NCI-H2171 treated with DMSO at 0.1 percent for 48 hours (cell line): ENCODE results near the gene NUDT8.
"Not testable (repeated sequence)": the region's sequence is repeated elsewhere in the genome, so short reads cannot be mapped to it uniquely, and the experiment has no call there.

Source experiments
- DNase-seq: peaks from one replicate; lab custom pipeline; 2025; lab: John Stamatoyannopoulos, UW

The NUDT8 gene

DNA sequence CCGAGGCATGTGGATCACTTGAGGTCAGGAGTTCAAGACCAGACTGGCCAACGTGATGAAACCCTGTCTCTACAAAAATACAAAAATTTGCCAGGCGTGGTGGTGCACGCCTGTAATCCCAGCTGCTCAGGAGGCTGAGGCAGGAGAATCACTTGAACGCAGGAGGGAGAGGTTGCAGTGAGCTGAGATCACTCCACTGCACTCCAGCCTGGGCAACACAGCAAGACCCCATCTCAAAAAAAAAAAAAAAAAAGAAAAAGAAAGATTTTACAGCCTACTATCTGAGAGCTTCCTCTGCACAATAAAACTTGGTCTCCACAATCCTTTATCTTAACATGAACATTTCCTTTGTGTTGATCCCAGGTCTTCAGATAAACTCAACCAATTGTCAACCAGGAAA lies 31.0 kb upstream of the NUDT8 start:
- DNase-seq: not testable (repeated sequence)

DNA sequence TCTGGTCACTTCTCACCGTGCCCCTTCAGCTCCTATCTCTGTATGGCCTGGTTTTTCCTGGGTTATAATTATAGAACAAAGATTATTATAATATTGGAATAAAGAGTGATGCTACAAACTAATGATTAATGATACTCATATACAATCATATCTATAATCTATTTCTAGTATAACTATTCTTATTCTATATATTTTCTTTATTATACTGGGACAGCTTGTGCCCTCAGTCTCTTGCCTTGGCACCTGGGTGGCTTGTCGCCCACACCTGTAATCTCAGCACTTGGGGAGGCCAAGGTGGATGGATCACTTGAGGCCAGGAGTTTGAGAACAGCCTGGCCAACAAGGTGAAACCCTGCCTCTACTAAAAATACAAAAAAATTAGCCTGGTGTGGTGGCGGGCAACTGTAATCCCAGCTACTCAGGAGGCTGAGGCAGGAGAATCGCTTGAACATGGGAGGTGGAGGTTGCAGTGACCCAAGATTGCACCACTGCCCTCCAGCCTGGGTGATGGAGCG lies 30.0 kb upstream of the NUDT8 start:
- DNase-seq: not testable (repeated sequence)

DNA sequence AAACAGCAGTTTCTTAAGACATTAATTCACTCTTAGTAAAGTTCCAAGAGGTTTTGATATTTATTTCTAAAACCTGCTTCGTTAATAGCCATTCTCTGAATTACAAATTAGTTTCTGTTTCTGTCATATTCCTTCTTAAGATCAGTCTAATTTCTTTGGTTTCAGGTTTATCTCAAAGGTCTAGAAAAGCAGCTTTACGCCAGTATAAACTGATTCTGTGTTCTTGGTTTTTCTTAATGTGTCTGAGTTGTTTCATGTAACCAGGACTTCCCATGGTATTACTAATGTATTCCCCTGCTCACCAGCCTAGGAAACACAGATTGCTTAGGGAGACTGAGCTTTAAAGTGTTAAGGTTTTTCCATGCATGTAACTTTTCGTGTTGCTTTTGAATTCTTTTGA lies 27.6 kb upstream of the NUDT8 start:
- no peak for DNase-seq

DNA sequence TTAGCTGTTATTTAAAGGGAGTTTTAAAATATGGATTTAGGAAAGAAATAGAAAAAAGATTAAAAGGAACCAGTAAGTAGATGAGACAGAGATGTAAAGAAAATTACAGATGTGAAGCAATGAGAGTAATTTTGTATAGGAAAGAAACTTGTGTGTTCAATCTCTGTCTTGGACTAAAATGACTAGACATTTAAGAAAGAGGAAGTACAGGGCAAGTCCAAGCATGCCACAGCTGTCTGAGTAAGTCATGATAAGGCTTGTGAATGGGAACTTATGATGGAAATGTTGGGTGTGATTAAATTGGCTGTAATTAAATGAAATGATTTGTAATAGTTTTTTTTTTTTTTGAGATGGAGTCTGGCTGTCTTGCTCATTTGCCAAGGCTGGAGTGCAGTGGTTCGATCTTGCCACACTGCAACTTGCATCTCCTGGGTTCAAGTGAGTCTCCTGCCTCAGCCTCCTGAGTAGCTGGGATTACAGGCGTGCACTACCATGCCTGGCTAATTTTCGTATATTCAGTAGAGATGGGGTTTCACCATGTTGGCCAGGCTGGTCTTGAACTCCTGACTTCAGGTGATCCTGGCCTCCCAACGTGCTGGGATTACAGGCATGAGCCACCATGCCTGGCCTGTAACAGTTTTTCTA lies 26.7 kb upstream of the NUDT8 start:
- DNase-seq: no peak

DNA sequence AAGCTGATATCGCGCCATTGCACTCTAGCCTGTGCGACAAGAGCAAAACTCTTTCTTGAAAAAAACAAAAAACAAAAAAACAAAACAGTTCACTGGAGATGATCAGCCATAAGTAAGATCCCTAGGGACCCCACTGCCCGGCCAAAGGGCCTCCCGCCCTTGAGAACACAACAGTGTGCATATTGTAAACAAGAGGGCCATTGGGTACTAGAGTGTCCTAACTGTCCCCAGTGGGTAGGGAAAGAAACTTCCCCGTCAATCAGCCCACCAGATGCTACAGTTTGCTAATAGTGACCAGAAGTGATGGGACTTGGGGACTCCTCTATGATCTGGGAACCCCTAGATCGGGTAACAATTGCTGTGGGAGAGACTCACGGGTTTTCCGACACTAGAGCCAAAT lies 24.5 kb upstream of the NUDT8 start:
- no peak for DNase-seq

DNA sequence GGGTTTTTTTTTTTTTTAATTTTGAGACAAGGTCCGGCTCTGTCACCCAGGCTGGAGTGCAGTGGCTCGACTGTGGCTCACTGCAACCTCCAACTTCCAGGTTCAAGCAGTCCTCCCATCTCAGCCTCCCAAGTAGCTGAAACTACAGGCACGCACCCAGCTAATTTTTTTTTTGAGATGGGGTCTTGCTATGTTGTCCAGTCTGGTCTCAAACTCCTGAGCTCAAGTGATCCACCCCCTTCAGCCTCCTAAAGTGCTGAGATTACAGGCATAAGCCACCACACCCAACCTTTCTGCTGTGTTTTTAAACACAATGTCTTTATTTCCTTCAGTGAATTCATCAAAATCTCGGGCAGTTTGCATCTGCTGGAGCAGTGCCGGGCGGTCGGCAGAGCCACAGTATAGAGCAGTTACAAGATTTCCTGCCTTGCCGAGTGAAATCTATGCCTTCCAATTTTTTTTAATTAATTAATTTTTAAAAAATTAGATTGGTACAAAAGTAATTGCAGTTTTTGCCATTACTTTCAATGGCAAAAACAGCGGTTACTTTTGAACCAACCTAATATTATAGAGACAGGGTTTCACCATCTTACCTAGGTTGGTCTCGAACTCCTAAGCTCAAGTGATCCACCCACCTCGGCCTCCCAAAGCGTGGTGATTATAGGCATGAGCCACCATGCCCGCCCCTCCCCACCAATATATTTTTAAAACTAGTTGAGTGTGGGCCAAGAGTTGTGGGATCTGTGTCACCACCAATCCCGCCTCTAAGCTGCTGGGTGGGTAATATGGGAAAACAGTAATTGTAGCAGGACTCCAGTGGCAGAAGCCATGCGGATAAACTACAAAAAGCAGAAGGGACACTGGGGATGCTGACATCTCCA lies 23.5 kb upstream of the NUDT8 start:
- no peak for DNase-seq

DNA sequence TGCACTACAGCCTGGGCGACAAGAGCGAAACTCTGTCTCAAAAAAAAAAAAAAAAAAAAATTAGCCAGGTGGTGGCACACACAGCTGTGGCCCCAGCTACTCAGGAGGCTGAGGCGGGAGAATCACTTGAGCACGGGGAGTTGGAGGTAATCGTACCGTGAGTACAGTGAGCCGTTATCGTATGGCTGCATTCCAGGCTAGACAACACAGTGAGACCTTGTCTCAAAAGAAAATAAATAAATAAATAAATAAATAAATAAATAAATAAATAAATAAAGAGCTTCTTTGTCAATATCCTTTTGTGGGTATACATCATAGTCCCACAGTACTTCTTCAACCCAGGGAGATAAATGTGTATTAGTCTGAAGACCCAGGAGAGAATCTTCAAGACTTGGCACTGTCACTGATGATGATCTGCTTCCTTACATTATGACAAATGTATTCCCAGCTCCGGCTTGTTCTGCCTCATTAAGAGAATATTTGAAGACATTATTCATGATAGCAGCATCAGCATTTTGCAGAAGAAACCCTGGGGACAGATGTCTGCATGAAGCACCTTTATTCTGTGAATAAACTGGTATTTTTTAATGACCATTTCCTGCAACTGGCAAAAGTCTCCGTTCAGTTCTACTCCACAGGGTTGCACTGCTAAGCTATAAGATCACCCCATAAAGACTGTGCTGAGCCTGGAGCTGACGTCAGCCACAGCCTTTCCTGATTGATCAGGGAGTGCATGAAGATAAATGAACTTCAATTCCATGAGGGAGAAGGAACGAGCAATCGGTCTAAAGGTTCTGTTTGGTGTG lies 22.4 kb upstream of the NUDT8 start:
- peak; percentile 35 for DNase-seq

DNA sequence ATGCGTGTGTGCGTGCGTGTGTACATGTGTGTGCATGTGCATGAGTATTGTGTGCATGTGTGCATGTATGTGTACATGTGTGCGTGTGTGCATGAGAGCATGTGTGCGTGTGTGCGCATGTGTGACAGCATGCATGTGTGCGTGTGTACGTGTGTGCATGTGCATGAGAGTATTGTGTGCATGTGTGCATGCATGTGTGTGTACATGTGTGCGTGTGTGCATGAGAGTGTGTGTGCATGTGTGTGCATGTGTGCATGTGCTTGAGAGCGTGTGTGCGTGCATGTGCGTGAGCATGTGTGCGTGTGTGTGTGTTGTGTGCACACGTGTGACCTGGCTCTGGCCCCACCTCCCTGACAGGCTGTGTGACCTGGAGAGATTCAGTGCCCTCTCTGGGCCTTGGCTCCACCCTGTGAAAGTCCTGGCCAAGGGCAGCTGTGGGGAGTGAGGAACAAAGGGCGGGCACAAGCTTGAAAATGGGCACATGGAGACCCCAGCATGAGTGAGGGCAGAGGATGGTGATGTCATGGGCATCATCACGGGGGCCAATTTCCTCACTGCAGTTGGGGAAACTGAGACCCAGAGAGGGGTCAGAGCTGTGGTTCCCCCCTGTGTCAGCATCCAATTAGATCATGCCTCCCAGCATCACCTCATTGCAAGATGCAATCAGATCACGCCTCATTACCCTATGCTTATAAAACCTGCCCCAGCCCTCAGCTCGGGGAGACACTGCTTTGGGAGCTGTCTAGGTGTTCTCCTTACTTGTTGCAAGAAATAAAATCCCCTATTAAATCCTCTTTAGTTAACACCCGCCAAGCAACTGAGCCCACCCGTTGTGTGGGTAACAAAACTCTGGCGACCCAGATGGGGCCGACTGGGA lies 20.1 kb upstream of the NUDT8 start:
- DNase-seq: peak; percentile 8

DNA sequence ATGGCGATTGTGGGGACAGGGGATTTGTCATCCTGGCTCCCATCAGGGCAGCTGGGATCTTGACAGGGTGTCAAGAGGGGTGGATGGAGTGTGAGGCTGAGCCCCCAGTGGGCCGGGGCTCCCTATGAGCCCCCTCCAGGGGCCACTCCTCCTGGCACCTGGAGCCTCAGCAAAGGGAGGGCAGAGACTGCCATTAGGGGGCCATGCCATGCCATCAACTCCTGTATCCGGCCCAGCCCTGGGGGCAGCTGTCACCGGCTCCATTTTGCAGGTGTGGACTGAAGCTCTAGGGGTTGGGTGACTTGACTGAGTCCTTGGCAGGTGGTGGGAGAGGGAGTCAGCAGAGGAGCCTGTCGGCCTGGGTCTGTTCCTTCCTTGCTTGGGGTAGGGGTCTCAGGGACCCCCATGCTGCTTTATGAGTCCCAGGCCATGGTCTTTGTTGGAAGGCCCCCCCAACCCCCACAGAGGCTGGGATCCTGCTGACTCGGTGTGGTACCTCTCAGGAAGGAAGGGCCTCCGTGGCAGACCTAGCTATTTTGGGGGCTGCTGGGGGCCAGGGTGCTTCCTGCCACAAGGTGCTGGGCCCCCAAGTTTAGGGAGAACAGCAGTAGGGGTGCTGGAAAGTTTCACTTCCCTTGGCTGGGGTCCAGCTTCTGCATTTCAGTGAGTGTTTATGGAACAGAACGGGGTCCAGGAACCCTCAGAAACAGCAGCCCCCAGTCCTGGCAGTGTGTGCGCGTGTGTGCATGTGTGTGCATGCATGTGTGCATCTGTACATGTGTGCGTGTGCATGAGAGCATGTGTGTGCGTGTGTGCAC lies 19.3 kb upstream of the NUDT8 start:
- no peak for DNase-seq

DNA sequence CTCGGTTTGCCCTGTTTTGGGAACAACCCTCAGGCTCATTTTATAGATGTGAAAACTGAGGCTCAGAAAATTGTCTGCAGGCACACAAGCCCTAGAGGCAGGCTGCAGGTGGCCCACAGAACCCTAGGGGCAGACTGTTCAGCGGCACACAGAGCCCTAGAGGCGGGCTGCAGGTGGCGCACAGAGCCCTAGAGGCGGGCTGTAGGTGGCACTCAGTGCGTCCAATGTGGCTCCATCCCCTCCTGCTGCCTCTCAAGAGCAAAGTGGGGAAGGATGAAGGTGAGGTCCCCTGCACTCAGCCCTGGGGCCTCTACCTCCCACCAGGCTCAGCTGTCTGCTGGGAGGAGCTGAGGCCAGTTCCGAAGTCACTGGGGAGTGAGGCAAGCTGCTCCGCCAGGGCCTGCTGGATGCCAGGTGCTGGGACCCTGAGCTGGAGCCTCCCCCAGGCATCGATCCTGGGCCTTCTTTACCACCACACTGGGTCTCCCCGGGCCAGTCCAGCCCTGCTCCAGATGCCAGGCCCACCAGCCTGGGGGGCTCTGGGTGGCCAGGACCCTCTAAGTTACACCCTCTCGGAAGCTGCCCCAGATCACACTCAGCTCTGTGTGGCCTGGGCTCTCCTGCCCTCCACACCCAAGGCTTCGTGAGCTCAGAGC lies 18.5 kb upstream of the NUDT8 start:
- DNase-seq: peak; percentile 31

DNA sequence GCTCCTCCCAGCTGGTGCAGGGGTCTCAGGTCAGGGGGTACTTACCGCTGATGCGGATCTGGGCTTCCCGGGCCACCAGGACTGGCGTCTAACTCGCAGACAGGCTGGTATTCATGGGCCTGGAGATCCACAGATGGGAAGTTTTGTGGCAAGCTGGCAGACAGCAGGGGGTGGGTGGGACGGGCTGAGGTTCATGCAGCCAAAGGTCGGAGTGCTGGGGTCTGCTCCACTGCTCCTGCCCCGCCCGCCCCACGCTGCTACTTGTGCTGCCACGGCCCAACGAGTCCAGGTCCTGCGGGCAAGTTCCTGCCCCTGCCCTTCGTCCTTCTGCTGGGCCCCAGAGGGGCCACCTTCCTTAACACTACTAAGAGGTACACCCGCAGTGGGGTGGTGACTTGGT lies 17.7 kb upstream of the NUDT8 start:
- no peak for DNase-seq

DNA sequence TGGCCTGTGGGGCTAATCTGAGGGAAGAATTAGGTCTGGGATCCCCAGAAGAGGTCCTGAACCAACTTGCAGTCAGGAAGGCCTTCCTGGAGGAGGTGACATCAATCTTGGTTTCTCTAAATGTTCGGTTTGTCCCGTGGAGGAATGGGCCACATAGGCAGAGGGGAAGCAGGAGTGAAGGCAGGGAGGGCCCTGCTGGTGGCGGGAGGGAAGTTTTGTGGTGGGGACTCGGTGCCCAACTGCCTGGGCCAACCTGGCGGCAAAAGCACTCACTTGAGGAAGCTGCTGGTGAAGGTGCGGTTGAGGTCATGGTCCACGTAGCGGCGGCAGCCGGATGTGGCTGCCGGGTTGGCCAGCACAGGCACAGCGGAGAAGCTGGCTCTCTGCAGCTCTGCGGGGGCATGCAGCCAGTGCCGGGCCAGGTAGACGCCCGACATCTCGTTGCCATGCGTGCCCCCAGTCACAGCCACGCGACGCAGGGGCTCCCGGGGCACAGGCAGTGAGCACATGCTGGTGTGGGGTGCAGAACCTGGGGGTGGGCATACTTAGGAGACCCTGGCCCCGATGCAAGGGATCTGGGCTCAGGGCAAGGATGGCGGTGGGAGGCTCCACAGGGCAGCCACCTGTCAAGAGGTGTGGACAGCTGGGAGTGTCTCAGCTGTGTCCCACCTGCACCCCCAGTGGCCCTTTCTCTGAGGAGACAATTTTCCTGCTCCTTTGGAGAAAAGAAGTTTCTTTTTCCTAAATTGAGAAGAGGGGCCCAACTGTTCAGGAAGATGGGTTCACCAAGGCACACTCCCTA lies 17.0 kb upstream of the NUDT8 start:
- DNase-seq: no peak

DNA sequence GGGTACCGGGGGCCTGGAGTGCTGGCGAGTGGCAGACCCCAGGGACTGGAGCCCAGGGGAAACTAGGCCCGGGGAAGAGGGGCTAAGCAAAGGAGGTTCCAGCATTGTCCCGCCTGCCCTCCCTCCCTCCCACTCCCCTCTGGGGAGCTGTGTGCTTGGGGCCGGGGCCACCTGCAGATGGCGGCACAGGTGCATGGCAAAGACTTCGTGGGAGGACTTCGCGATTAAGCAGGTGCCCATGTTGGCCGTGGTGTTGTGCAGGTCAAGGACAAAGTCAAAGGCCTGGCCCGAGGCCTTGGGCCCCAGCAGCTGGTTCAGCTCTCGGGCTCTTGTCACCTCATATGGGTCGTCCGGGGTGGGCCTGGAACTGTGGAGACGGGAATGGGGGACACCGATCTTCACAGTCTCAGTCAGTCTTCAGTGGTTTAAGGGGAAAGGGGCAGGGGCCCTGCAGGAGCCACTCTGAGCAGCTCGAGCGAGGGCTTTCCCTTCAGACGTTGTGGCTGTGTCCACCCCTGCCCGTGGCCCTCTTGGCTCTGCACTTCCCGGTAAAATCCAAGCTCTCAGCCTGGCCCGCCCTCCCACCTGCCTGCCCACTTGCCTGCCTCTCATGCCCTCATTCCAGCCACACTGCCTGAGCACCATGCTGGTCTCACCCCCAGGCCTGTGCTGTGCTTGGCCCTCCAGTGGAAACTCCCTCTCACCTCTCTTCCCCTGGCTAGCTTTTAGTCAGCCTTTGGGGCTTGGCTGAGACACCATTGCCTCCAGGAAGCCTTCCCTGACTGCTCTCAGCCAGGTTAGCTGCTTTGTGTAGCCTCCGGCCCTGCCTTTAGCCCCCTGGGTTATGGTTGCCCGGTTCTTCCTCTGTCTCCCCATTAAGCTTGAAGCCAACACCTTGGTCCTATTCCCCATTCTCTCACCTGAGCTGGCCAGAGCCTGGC lies 16.1 kb upstream of the NUDT8 start:
- DNase-seq: no peak

DNA sequence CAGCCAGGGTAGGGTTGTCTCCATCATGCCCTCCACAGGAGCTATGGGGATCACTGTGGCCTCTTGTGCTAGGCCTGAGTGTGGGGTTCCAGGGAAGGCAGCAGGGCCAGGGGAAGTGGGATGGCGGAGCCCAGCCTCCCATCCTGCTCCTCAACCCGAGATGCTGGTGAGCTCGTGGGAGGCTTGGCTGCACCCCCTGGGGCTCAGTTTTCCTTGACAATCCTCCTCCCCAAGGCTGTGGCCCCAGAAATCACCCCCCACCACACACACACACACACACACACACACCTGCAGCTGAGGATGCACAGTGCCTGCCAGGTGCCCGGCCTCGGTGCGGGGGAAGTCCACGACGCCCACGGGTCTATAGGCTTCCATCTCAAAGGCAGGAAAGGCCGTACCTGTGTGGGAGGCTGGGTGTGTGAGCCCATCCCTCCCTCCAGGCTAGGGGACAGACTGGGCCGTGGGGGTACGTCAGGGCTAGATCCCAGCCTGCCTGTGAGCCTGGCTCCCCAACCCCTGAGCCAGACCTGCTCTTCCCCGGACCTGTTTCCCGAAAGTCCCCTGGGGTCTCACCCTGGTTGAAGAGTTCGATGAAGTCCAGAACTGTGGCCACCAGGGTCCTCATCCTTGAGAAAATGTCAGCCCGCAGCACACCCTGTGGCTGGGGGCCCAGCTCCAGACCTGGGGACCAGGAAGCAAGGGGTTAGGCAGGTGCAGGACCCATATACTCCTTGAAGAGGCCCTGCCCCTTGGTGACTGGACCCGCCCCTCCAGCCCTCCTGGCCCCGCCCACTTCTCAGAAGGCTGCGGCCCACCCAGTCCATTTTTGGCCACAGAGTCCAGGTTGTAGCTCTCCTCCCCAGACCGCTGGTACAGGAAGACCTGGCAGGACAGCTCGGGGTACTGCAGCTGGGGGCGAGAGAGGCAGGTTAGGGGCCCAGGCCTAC lies 15.0 kb upstream of the NUDT8 start:
- DNase-seq: no peak

DNA sequence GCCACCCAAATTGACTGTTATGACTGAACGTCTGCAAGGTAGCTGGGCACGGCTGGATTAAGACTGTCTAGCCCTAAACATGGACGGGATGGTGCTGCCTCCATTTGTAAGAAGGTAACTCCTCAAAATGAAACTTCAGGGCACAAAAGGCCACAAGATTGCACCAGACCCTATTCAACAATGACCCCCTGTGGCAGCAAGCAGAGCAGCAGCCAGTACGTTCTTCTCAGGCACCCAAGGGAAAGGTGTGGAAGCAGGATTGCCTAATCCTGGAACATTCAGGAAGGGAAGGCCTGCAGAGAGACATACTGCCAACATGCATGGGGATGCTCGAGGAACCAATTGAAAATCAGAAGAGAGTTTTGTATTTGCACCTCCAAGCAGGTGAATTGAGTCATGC lies 14.3 kb upstream of the NUDT8 start:
- no peak for DNase-seq

DNA sequence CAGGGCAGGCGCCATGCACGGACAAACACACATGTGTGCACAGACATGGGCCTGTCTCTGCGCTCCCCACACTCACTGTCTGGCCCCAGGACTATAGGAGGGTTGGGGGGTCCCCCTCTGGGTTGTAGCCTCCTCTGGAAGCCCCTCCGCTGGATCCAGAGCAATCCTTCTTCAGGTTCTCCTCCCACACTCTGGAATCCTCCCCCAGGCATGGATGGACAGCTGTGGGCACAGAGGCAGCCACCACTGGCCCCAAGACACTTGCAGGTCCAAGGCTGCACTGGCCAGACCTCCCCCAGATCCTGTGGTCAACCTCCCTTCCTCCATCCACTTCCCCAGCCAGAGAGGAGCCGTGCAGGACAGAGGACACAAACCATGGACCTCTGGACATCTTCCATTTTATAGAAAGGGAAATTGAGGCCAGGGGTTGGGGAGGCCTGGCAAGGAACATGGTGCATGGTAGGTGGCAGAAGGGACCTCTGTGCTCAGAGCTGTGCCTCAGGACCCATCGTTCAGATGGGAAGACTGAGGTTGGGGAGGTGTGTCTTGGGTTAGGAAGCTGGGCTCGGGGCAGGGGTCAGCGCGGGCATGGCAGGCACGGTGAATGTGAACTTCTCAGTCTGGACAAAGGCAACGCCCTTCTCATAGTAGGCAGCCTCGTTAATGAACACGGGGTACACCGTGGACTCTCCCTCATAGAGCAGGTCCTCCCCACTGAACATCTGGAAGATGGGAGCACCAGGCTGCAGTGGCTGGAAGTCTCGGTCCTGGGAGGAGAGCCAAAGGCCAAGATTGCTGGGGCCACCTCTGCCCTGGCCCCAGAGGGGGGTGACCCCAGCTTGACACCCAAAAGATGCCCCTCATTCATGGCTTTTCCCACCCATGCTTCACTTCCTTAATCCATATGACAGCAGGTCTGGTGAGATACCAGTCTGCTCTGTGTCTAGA lies 12.7 kb upstream of the NUDT8 start:
- no peak for DNase-seq
